ENCODE data around the gene EMP3. TPM values are rescaled to one million over a fixed set of nuclear protein-coding genes. Genes with fewer than 3 reads are reported as not detected.

Gene EMP3
- total RNA-seq, 1 experiment from 2014 or later: 92.9 TPM

GRCh38 chr19:48363500-48363809 is 38.1 kb downstream of the EMP3 start:
- TSS peak; percentile 71 for BruUV-seq (replicated peaks)
- H3K9ac ChIP-seq (ENCODE audit: low read length): peak overlapping the region; percentile 83
- no peaks in the 10 kb centered on the region for H3K9me3 ChIP-seq (ENCODE audit: control insufficient read depth in 1 of 2, insufficient read depth in 1 of 2, low read depth in 1 of 2, low read length in 2 of 2)
- H3K9me2 ChIP-seq (ENCODE audit: insufficient read depth): no peaks in the 10 kb centered on the region
- ChIA-PET CTCF (interaction anchor here (0.6 to 2.5 kb wide), 12 partner anchors 10 to 225 kb away, joined by 3 to 24 read pairs (median 6); partner anchors contain the start of genes GRIN2D and KDELR1), RAD21 (ENCODE audit: low non-redundant PET in 1 of 2, low total read pairs in 2 of 2, uncharacterized antibody in 2 of 2, unreplicated experiment in 2 of 2) (interaction anchor here (0.6 to 1.1 kb wide), 5 partner anchors 9 to 124 kb away, joined by 3 to 7 read pairs (median 3); partner anchors contain the start of gene KDELR1 (in 1 of the 2)), POLR2A (interaction anchor here (0.6 to 2.4 kb wide), 10 partner anchors 9 to 1090 kb away, joined by 3 to 30 read pairs (median 4); partner anchors contain the start of genes ALDH16A1, EMP3, KDELR1 and RPL18)
- no peaks in the 10 kb centered on the region for H3K27me3 ChIP-seq (ENCODE audit: insufficient read depth, low read length)
- no peak for TF ChIP-seq EZH2phosphoT487 (IDR thresholded peaks at IDR 0.05; ENCODE audit: borderline replicate concordance)
- TF ChIP-seq, protein P1, sequence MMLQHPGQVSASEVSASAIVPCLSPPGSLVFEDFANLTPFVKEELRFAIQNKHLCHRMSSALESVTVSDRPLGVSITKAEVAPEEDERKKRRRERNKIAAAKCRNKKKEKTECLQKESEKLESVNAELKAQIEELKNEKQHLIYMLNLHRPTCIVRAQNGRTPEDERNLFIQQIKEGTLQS (IDR thresholded peaks at IDR 0.05): no peak
- TF ChIP-seq CBX3 (IDR thresholded peaks at IDR 0.05; ENCODE audit: low read depth): no peak
- no peak for TF ChIP-seq ELF1 (IDR thresholded peaks at IDR 0.05; ENCODE audit: borderline replicate concordance, low read depth)
- TF ChIP-seq POLR2AphosphoS5 (IDR thresholded peaks at IDR 0.05; ENCODE audit: low read depth, low read length): 0 out of 2 replicates have a peak, but pooled peaks have one; percentile 20
- peak; percentile 41; the same call in 1 of the 2 replicates for TF ChIP-seq ZFX (IDR thresholded peaks at IDR 0.05)
- TF ChIP-seq, protein P2, sequence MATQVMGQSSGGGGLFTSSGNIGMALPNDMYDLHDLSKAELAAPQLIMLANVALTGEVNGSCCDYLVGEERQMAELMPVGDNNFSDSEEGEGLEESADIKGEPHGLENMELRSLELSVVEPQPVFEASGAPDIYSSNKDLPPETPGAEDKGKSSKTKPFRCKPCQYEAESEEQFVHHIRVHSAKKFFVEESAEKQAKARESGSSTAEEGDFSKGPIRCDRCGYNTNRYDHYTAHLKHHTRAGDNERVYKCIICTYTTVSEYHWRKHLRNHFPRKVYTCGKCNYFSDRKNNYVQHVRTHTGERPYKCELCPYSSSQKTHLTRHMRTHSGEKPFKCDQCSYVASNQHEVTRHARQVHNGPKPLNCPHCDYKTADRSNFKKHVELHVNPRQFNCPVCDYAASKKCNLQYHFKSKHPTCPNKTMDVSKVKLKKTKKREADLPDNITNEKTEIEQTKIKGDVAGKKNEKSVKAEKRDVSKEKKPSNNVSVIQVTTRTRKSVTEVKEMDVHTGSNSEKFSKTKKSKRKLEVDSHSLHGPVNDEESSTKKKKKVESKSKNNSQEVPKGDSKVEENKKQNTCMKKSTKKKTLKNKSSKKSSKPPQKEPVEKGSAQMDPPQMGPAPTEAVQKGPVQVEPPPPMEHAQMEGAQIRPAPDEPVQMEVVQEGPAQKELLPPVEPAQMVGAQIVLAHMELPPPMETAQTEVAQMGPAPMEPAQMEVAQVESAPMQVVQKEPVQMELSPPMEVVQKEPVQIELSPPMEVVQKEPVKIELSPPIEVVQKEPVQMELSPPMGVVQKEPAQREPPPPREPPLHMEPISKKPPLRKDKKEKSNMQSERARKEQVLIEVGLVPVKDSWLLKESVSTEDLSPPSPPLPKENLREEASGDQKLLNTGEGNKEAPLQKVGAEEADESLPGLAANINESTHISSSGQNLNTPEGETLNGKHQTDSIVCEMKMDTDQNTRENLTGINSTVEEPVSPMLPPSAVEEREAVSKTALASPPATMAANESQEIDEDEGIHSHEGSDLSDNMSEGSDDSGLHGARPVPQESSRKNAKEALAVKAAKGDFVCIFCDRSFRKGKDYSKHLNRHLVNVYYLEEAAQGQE (IDR thresholded peaks at IDR 0.05; ENCODE audit: low read depth): no peak
- TF ChIP-seq YY1 (IDR thresholded peaks at IDR 0.05; ENCODE audit: extremely low read depth, insufficient replicate concordance, low read depth, low read length): no peak
- TF ChIP-seq JUND (IDR thresholded peaks at IDR 0.05): no peak
- no peak for TF ChIP-seq TCF7L2 (IDR thresholded peaks at IDR 0.05; ENCODE audit: borderline replicate concordance, extremely low read depth, insufficient read depth, insufficient read length)
- TF ChIP-seq EGR1 (IDR thresholded peaks at IDR 0.05; ENCODE audit: low read depth): no peak
- no peak for TF ChIP-seq SP1 (IDR thresholded peaks at IDR 0.05; ENCODE audit: low read depth)
- no peak for TF ChIP-seq POLR2A (IDR thresholded peaks at IDR 0.05; ENCODE audit: borderline replicate concordance, extremely low read depth, insufficient read depth, insufficient read length)
- no peak for TF ChIP-seq RAD21 (IDR thresholded peaks at IDR 0.05; ENCODE audit: low read depth)
- H3K36me3 ChIP-seq (ENCODE audit: control insufficient read depth in 1 of 2, insufficient read depth in 2 of 2, low read length in 2 of 2): no peaks in the 10 kb centered on the region
- no peaks in the 10 kb centered on the region for H4K20me1 ChIP-seq (ENCODE audit: insufficient read depth)
- no peak for DNase-seq (ENCODE audit: low read depth, low spot score)
- peaks cover 5 to 24% of the 10 kb centered on the region in 2 experiments for H3K4me1 ChIP-seq (ENCODE audit: control insufficient read depth in 1 of 2, insufficient read depth in 2 of 2, low read length in 2 of 2)
- no peaks in the 10 kb centered on the region for H3K79me2 ChIP-seq (ENCODE audit: insufficient read depth, low read length)
- peak overlapping the region; percentile 62 to 69 for H3K4me3 ChIP-seq (replicated peaks in 1 of 2; ENCODE audit: low read depth in 1 of 2, low read length in 2 of 2)
- peak overlapping the region; percentile 92 for H3K4me2 ChIP-seq (ENCODE audit: low read length)
- peak; percentile 13 for ATAC-seq
- no peak overlapping the region for H2AFZ ChIP-seq (ENCODE audit: low read depth, low read length, poor library complexity, severe bottlenecking)
- peak overlapping the region; percentile 86 for H3K27ac ChIP-seq (ENCODE audit: low read depth, low read length)
- intact Hi-C loops (cut with micrococcal nuclease): loop anchor here (5.0 kb wide), 1 partner anchor 34 kb away; no protein-coding TSS in a partner anchor

All from HCT116 (cell line).